HG03196 (cell line): Measurements from ENCODE around the gene RNFT2.
A peak's percentile ranks its signal among the peaks of the same experiment; 100 is the strongest.

ENCODE experiments used
- ATAC-seq: cut with Tn5 transposase; IDR thresholded peaks from one replicate; pipeline ENCODE4 v1.9.1; 2021; ENCODE audit not compliant: unreplicated experiment

The RNFT2 gene

DNA sequence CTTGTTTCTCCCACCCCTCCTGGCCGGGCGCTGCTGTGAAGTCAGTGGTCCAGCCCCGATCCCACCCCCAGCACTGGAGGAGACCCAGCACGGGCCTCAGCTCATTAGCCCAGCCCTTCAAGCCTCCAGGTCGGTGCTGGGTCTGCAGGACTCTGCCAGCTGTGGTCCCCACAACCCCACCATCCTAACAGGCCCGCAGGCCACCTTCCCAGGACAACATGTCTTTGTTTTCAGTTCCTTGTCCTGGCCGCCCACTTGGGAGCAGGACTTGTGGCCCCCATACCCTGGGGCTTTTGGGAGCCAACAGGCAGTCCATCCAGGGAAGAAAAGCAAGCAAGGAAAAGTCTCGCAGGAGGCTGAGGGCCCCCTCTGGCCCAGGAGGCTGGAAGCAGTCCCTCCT lies 83.2 kb downstream of the RNFT2 start:
- no peak for ATAC-seq

DNA sequence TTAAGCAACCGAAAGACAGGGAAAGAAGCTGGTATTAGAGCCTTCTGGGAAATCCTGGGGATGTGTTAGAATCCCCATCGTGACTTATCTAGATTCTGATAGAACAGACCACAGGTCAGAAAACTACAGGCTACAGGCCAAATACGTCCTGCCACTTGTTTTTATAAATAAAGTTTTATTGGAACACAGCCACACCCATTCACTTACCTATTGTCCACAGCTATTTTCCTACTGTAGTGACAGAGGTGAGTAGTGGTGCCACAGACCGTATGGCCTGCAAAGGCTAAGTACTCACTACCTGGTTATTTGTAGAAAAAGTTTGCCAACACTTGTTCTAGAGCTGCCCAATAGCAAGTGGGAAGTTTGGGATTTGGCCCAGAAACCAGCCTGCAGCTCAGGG lies 89.3 kb downstream of the RNFT2 start:
- no peak for ATAC-seq

DNA sequence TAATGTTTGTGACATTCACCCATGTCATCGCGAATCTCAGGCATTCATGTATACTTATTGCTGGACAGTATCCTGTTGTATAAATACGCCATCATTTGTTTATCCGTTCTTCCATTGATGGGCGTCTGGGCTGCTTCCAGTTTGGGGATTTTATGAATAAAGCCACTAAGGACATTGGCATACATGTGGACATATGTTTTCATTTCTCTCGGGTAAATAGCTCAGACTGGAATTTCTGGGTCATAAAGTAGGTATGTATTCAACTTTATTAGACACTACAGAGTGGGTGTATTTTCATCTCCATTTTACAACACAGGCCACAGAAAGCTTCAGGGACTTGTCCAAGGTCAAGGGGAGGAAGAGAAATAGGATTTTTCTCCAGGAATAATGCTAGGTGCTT lies 94.2 kb downstream of the RNFT2 start:
- ATAC-seq: no peak

DNA sequence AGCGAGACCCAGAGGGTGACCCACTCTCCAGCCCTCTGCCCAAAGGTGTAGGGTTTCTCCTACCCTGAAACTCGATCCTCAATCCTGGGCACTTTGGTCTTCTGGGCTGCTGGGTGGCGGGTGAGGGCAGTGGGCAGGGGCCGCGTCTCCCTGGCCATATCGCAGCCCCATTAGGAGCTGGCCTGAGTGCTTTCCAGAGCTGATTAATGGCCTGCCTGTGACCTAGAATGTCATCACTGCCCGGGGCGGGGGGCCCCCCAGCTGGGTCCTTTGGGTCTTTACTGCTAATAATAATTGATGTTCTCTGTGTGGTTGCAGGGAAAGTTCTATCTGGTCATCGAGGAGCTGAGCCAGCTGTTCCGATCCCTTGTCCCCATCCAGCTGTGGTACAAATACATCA lies 95.4 kb downstream of the RNFT2 start:
- ATAC-seq: no peak

DNA sequence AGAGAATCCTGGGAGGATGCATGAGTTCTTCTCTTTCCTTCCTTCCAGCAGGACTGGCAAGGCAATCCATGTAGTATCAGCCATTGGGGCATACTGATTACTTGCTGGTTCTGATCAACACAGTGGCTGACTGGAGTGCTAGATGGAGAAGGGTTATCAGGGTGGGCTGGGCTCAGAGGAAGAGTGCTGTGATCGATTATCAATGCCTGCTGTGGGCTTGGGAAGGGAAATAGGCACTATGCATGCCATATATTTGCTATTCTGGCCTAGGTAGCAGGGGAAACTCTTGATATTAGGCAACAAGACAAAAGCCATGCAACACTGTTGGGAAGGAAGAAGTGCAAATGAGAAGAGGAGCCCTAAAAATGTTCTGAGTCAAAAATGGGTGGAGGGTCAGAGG lies 97.4 kb downstream of the RNFT2 start:
- ATAC-seq: no peak

DNA sequence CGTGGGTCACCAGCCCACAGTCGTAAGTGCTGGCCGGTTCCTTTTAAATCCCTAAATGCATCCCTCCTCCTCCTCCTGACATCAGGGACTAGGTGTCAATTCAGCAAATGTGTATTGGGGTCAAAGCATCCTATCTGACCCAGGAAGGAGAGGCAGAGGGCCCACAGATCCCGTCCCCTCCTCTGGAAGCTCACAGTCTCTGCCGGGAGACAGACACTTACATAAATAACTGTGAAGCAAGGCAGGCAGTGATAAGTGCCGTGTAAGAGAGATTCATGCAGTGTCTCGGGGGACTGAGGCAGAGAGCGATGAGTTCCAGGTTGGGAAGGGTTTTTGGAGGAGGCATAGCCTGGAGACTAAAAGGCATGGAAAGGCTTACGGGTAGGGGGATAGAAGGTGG lies 99.0 kb downstream of the RNFT2 start:
- ATAC-seq: no peak

DNA sequence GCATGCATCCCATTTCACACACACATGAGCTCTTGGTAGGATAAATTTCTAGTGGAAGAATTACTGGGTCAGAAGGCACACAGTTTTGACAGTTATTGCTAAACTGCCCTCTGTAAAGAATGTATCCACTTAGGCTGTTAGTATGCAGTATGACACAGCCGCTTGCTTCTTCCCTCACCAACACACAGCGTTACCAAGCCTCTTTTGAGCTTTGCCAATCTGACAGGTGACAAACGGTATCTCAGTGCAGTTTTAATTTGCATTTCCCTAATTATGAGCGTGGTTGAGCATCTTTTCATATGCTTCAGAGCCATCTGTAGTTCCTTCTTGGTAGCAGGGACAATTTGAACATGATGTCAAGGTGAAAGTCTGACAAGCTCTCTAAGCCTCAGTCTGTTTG lies 100.2 kb downstream of the RNFT2 start:
- ATAC-seq: no peak

DNA sequence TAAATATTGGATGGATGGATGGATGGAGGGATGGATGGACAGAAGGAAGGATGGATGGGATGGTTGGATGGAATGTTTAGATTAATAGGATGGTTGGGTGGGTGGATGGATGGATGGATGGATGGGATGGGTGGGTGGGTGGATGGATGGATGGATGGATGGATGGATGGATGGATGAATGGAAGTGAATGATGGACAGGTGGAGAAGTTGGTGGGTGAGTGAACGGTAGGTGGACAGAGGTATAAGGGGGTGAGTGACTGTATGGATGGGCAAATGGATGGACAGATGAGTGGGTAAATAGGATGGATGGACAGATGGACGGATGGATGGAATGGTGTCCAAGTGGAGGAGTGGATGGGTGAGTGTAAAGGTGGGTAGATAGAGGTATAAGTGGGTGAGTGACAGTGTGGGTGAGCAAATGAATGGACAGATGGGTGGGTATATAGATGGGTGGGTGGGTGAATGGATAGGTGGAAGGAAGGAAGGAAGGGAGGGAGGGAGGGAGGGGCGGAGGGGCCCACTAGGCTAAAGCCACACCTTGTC lies 101.2 kb downstream of the RNFT2 start:
- no peak for ATAC-seq

DNA sequence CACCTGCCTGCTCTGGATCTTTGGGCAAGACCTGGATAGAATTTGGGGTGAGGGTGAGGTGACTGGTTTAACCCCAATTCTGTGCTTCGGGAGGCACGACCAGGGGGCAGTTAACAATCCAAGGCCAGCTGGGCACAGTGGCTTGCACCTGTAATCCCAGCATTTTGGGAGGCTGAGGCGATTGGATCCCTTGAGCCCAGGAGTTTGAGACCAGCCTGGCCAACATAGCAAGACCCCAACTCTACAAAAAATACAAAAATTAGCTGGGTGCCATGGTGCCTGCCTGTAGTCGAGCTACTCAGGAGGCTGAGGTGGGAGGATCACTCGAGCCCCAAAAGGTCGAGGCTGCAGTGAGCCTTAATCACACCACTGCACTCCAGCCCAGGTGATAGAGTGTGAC lies 105.0 kb downstream of the RNFT2 start:
- no peak for ATAC-seq

DNA sequence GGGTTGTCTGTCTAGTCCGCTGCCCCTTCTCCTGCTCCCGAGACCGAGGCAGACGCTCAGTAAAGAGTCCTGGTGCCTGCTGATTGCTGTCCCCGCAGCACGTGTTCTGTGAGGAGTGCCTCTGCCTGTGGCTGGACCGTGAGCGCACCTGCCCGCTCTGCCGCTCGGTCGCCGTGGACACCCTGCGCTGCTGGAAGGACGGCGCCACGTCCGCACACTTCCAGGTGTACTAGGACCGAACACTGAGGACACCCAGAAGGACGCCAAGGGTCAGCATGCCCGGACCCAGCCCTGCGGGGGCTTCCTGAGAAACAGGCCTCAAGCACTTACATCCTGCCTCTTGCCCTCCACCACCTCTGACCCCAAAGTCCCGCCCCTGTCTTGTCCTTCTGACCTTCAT lies 111.1 kb downstream of the RNFT2 start:
- ATAC-seq: no peak

DNA sequence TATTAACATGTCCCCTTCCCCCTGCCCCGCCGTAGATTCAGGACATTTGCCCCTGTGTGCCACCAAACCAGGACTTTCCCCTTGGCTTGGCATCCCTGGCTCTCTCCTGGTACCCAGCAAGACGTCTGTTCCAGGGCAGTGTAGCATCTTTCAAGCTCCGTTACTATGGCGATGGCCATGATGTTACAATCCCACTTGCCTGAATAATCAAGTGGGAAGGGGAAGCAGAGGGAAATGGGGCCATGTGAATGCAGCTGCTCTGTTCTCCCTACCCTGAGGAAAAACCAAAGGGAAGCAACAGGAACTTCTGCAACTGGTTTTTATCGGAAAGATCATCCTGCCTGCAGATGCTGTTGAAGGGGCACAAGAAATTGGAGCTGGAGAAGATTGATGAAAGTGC lies 114.2 kb downstream of the RNFT2 start:
- no peak for ATAC-seq

DNA sequence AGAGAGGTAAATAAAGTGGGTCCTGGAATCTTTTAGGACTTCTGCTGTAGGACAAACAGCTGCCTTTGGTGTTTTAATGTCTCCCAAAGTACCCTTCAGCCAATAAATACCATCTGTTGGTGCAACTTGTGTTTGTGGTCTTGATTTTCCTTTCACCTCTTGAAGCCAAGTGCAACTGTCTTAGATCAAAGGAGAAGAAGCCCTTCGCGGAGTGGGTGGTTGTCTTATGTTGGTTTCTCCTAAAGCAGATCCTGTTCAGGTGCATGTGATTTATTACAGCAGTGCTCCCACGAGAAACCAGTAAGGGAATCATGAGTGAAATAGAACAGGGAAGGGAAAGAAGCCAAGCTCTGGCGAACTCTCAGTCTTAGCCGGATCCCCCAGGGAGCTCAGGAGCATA lies 115.4 kb downstream of the RNFT2 start:
- no peak for ATAC-seq

DNA sequence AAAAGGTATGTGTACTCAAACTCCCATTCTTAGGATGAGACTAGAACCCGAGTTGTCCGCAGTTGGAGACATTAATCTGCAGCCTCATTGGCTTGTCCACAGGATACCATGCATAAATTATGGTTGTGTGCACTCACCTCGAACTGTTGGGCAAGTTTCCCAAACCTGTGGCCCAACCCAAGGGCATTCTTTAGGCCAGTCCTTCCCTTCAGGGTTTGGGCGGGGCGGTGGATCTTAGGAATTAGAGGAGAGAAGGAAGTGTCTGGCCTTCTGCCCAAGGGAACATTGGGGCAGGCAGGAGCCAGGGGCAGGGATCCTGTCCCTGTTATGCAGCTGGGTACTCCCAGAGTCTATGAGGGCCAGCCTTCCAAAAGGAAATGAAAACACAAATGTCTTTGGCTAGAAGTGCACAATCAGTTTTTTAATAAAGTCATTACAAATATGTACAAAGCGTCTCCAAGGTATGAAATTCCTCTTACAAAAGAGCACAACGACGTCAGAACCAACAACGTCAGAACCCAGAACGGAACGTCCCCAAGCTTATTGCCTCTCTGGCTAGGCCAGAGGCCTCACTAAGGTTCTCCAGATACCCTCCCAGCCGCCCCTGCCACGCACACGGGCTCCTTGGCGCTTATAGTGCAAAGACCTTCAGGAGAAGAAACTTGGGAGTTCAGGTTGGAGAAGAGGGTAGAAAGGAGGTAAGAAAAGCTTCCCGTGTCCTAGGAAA lies 117.8 kb downstream of the RNFT2 start:
- no peak for ATAC-seq

DNA sequence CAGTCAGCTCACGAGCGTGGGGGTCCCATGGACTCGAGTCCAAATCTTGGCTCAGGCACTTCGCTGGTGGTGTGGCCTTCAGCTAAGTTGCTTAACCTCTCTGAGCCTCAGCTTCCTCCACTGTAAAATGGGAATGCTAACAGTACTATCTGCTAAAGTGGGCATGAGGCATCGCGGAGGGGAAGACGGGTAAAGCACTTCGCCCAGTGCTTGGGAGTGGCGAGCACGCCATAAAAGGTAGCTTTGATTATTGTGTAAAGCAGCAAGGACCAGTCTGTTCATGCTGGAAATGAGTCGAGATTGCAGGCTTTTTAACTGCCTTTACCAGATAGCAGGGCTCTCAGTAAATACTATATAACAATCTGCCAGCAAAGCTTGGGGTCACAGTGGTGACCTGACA lies 118.6 kb downstream of the RNFT2 start:
- no peak for ATAC-seq

DNA sequence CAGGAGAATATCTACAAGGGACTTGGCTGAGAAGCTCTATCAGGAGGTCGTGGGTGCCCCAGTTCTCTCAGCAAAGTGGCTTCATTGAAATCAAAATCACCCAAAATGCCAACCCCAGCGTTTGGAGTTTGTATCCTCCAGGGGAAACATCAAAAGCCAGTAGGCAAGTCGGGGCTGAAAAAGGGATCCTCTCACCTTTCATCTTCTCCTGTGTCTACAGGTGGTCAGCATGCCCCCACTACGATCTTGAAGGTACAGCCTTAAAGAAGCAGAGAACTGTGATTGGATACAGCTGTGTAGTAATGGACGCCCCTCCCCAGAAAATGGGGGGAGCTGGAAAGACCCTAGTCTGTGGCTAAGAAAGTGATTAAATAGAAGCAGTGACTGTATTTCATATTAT lies 121.0 kb downstream of the RNFT2 start:
- no peak for ATAC-seq

DNA sequence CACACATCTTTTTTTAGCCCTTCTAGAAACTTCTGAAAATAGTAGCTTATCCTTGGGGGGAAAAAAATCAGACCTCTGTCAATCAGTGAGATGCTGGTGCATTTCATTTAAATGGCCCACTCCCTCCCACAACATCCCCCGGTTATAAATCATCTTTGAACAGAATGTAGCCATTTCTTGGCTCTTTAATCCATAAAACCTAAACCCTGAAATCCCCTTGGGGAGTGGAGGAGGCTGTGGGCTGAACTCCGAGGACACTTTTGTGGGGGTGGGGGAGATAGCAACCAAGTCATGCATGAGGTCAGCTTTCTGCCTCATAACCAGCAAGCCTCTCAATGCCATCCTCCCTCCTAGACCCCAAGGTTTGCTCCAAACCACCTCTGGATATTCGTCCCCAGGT lies 122.1 kb downstream of the RNFT2 start:
- no peak for ATAC-seq

DNA sequence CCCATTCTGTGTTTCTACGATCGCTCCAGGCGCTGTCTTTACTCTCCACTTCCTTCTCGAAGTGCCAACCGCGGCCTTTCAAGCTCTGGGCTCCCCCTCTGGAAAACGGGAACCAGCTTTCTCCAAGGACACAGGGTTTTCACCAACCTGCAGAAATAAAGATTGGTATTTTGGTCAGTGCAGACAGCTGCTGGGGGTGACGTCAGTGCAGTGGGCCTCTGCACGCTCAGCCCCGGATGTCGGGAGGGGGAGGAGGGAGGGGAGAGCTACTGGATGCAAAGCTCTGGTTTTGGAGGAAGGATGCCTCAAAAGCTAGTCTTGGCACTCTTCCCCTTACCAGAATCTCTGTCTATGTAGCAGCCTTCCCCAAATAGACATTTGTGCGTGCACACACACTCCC lies 123.2 kb downstream of the RNFT2 start:
- peak; percentile 76 for ATAC-seq

DNA sequence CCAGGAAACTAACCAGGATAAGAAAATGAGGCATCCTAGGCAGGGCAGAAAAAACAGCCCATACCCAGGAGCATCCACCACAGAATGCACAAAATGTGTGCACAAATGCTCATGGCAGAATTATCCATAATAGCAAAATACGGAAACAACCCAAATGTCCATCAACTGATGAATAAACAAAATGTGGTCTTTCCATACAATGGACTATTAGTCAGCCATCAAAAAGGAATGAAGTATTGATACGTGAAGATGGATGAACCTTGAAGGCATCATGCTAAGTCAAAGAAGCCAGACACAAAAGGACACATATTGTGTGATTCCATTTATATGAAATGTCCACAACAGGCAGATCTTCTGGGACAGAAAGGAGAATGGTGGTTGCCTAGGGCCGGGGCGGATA lies 124.1 kb downstream of the RNFT2 start:
- no peak for ATAC-seq

DNA sequence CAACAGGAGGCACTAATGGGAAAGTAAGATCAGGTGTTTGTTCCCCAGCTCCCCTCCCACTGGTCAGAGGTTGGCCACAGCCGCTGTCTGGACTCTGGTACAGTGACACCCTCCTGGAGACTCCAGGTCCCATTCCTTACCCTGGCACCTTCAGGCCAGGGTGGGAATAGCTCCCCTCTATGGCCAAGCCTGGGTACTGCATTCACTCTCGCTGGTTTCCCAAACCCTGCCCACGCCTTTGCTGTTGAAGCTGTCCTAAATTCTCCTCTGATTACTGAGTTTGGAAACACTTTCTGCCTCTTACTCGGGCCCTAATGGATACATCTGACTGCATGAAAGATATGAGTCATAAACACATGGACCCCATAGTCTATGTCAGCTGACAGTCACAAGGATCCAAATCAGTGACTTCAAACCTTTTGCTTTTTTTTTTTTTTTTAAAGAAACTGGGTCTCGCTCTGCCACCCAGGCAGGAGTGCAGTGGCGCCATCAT lies 125.2 kb downstream of the RNFT2 start:
- ATAC-seq: no peak

DNA sequence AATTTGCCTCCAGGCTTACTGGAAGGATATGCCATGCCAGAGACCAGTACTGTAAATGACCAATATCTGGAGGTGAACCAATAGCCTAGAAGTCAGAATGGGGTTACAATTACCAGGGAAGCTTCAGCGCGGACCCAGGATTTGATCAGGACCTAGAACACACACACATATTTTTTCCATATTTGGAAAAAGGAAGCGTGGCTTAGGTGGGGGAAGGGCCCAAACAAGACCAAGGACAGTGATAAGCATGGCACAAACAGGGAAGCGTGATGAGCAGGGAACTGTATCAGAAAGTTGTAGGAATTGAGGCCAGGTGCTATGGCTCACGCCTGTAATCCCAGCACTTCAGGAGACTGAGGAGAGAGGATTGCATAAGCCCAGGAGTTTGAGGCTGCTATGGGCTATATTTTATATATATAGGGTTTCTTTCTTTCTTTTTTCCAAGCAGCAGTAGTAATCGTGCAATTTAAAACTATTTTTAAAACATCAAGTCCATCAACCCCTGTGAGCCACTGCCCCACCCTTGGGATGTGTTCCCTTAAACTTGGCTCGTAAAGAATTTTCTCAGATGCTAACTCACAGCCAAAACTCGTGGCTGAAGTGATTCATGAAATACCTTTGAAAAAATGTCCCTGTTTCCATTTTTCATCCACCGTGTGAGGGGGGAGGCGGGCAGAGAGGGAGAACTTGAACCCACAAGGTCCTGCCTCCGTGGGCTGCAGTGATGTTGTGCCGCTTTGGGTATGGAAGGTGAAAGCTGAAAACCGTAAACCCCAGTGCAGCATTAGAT lies 126.5 kb downstream of the RNFT2 start:
- no peak for ATAC-seq

DNA sequence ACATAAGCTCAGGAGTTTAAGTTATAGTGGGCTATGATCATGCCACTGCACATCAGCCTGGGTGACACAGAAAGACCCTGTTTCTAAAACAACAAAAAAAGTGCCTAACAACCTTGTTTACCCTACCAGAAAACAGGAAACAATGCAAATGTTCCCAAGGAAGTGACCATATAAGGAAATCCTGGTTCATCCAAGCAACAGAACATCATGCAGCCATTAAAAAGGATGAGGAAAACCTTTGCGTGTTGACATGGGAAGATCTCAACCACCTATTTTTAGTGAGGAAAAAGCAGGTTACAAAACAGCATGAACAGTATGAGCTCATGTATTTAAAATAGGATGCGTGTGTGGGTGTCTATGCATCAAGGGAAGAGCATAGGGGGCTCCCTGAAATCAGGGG lies 129.4 kb downstream of the RNFT2 start:
- ATAC-seq: no peak

DNA sequence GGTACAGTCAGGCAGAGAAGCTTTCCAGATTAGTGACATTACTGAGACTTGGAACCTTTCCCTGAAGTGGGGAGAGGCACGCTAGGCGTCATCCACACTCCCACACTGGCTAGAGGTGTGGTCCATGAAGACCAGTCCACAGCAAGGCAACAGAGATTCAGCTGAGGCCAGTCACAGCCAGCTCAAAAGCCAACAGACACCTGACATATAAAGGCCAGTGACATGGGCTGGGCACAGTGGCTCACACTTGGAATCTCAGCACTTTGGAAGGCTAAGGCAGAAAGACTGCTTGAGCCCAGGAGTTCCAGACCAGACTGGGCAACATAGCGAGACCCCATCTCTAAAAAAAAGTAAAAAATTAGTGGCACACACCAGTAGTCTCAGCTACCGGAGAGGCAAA lies 132.2 kb downstream of the RNFT2 start:
- no peak for ATAC-seq
